Measurements from ENCODE around the gene LTBP2.

The LTBP2 gene

GRCh38 chr14:74593241-74593953, 18.6 kb downstream of the LTBP2 start:
- no peak for TF ChIP-seq CTCF (IDR thresholded peaks at IDR 0.05)

DNA sequence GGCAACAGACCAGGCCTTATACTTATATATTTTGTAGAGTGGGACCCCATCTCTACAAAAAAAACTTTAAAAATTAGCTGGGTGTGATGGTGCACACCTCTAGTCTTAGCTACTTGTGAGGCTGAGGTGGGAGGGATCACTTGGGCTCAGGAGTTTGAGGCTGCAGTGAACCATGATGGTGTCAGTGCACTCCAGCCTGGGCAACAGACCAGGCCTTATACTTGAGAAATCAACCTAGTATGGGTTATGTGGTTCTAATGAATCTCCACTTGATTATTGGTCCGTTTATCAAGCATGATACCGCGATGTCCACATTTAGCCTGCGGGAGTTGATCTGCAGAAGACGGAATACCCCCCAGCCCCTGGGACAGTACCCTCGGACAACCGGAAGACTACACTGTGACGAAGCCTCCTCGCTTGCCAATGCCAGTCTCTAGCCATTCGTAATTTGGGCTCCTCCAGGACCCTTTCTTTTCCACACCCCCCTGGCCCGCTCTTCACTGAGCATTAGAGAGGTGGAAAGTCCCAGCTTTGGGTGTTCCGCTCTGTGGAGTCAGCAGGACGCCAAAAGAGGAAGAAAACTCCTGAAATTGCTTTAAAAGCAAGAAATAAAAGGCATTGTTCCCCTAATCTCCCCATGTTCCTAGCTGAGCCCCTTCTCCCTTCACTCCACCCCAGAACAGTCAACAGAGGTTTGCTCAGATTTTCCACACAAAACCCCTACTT, 19.4 kb downstream of the LTBP2 start:
- no peak for TF ChIP-seq CTCF (IDR thresholded peaks at IDR 0.05)

DNA sequence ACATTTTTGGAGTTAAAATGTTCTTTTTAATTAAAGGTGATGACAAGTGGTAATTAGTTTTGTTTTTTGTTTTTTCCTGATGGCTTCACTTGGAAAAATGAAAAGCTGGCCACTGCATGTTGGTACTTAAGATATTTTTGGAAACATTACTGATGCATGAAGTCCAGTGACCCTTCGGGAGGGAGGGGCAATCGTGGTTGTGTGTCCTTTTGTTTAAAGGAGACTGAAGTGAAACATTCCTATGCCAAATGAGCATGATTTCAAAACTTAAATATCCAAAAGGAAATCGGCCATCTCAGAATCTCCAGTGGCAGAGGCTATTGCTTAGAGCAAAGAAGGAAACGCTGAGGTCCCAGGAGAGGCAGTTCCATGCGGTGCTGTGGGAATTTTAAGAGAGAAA, 20.1 kb downstream of the LTBP2 start:
- no peak for TF ChIP-seq CTCF (IDR thresholded peaks at IDR 0.05)

GRCh38 chr14:74591394-74591793, 20.6 kb downstream of the LTBP2 start:
- no peak for TF ChIP-seq CTCF (IDR thresholded peaks at IDR 0.05)

DNA sequence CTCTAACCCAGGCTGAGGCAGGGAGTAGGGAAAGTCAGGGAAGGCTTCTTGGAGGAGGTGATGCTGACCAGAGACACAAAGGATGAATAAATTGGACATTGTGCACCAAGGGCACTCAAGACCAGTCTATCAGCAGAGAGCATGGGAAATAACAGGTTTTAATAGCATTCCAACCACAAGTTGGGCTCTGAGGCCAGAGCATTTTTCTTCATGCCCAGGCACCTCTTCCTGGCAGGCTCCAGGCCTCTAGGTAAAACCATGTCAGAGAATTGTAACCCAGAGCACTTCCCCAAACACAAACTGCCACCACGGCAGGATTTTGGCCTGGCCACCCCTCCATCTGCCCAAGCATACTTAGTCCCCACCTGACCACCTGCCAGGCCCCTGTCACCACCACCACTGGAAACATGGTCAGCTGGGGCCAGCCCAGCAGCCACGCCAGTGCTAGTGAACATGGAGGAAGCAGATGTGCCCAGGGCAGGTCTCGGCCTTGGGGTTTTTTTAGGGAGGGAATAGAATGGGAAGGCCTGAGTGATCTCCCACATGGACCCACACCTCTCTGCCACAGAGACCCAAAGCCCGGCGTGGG, 22.7 kb downstream of the LTBP2 start:
- no peak for TF ChIP-seq CTCF (IDR thresholded peaks at IDR 0.05)

- TF ChIP-seq CTCF (IDR thresholded peaks at IDR 0.05): no peak
Measured at GRCh38 chr14:74587363-74587707, 24.7 kb downstream of the LTBP2 start.

- TF ChIP-seq CTCF (IDR thresholded peaks at IDR 0.05): no peak
Measured at GRCh38 chr14:74586681-74587362, 25.2 kb downstream of the LTBP2 start.
